Neural cell (in vitro differentiated cells): ENCODE results near the gene LRRC27. TPM values are rescaled to one million over a fixed set of nuclear protein-coding genes. Genes with fewer than 3 reads are reported as not detected.

Source experiments
- H2AFZ ChIP-seq: fragments of 200-600, 300-800 bp; sonication (generic), shearing (Covaris generic); 2 replicates; pipeline ENCODE4 v1.6.0; 2014; ENCODE audit warnings: low read depth, mild to moderate bottlenecking, antibody characterized with exemption, low read length, moderate library complexity
- H3F3A ChIP-seq: fragments of 200-600 bp; shearing (Covaris generic); 2 replicates; pipeline ENCODE4 v1.6.1; 2016; ENCODE audit warnings: mild to moderate bottlenecking, moderate library complexity, mixed read lengths, antibody characterized with exemption, low read length; ENCODE audit not compliant: insufficient read depth, poor library complexity, severe bottlenecking
- H3K27ac ChIP-seq: fragments of 200-600, 300-800 bp; sonication (generic), shearing (Covaris generic); 2 replicates; pipeline ENCODE4 v1.5.1; 2014; ENCODE audit warnings: mild to moderate bottlenecking, low read length, moderate library complexity
- H3K27me3 ChIP-seq: fragments of 300-800, 200-600 bp; sonication (generic), shearing (Covaris generic); 2 replicates; pipeline ENCODE4 v1.6.0; 2014; ENCODE audit warnings: mild to moderate bottlenecking, low read depth, low read length, moderate library complexity; ENCODE audit not compliant: insufficient read depth
- H3K36me3 ChIP-seq: fragments of 300-800, 200-600 bp; sonication (generic), shearing (Covaris generic); 2 replicates; pipeline ENCODE4 v1.5.1; 2014; ENCODE audit warnings: mild to moderate bottlenecking, antibody characterized with exemption, low read length, moderate library complexity; ENCODE audit not compliant: insufficient read depth
- H3K4me2 ChIP-seq: fragments of 300-800, 200-600 bp; sonication (generic), shearing (Covaris generic); 2 replicates; pipeline ENCODE4 v1.6.0; 2014; ENCODE audit warnings: mild to moderate bottlenecking, low read length
- H3K4me3 ChIP-seq: fragments of 300-800, 200-600 bp; sonication (generic), shearing (Covaris generic); 2 replicates; pipeline ENCODE4 v1.5.1; 2014; ENCODE audit warnings: mild to moderate bottlenecking, low read length, moderate library complexity
- H3K79me2 ChIP-seq: fragments of 200-600 bp; shearing (Covaris generic); replicated peaks from 2 replicates; pipeline ENCODE4 v1.6.0; 2014; ENCODE audit warnings: mild to moderate bottlenecking, low read length, moderate library complexity; ENCODE audit not compliant: insufficient read depth
- H3K9ac ChIP-seq: fragments of 300-800, 200-600 bp; sonication (generic), shearing (Covaris generic); 2 replicates; pipeline ENCODE4 v1.6.1; 2016; ENCODE audit warnings: mild to moderate bottlenecking, low read length, mixed read lengths
- H3K9me2 ChIP-seq: fragments of 200-600 bp; shearing (Covaris generic); 2 replicates; pipeline ENCODE4 v1.6.1; 2016; ENCODE audit warnings: mild to moderate bottlenecking, low read length, mixed read lengths; ENCODE audit not compliant: insufficient read depth
- H3K9me3 ChIP-seq: fragments of 200-600, 300-800 bp; sonication (generic), shearing (Covaris generic); 2 replicates; pipeline ENCODE4 v1.6.1; 2016; ENCODE audit warnings: mild to moderate bottlenecking, mixed run types, low read length, moderate library complexity, mixed read lengths
- H4K20me1 ChIP-seq: fragments of 200-600 bp; shearing (Covaris generic); 2 replicates; pipeline ENCODE4 v1.6.1; 2016; ENCODE audit warnings: mild to moderate bottlenecking, mixed run types; ENCODE audit not compliant: insufficient read depth
- MXI1 ChIP-seq: fragments of 450-650 bp; conservative IDR thresholded peaks from 2 replicates; pipeline ENCODE4 v1.6.1; 2014; ENCODE audit warnings: antibody characterized with exemption, mild to moderate bottlenecking; ENCODE audit not compliant: poor library complexity, severe bottlenecking
- POLR2AphosphoS5 ChIP-seq: IDR thresholded peaks from 2 replicates; pipeline ENCODE4 v1.6.1; 2012
- RAD21 ChIP-seq: fragments of 450-650 bp; conservative IDR thresholded peaks from 2 replicates; pipeline ENCODE4 v1.6.1; 2014; ENCODE audit warnings: antibody characterized with exemption, mild to moderate bottlenecking, moderate library complexity
- REST ChIP-seq: IDR thresholded peaks from 2 replicates; pipeline ENCODE4 v1.6.1; 2012; ENCODE audit warnings: borderline replicate concordance
- SMC3 ChIP-seq: fragments of 450-650 bp; conservative IDR thresholded peaks from 2 replicates; pipeline ENCODE4 v1.6.1; 2014; ENCODE audit warnings: antibody characterized with exemption, mild to moderate bottlenecking, moderate library complexity; ENCODE audit not compliant: poor library complexity
- polyA plus RNA-seq: library from polyadenylated mRNA; depleted of rRNA; stranded (reverse); fragments of >200 nt; gene quantifications from 2 replicates; pipeline ENCODE4 v1.2.3, GENCODE V29; 2014

The LRRC27 gene
- polyA plus RNA-seq, 1 donor from 2014 or later = 26.7 TPM

- H3K4me3 ChIP-seq = no peak overlapping the region
- H3K4me2 ChIP-seq = no peak overlapping the region
- no peaks in the 10 kb centered on the region for H3K79me2 ChIP-seq
- no peak for TF ChIP-seq RAD21
- TF ChIP-seq POLR2AphosphoS5 = no peak
- no peak for TF ChIP-seq REST
- H3K27me3 ChIP-seq = peaks cover 8% of the 10 kb centered on the region
- H4K20me1 ChIP-seq = no peaks in the 10 kb centered on the region
- H2AFZ ChIP-seq = no peak overlapping the region
- H3K9me3 ChIP-seq = no peaks in the 10 kb centered on the region
- no peak overlapping the region for H3K27ac ChIP-seq
- no peaks in the 10 kb centered on the region for H3K9me2 ChIP-seq
- H3K36me3 ChIP-seq = no peaks in the 10 kb centered on the region
- no peaks in the 10 kb centered on the region for H3F3A ChIP-seq
- no peak overlapping the region for H3K9ac ChIP-seq
Observed at GRCh38 chr10:132304756-132305509, 27.1 kb upstream of the LRRC27 start.

- TF ChIP-seq SMC3 (no peak), RAD21 (no peak)
- Histone ChIP-seq H3F3A (no peaks in the 10 kb centered on the region), H3K9me3 (no peaks in the 10 kb centered on the region), H3K36me3 (no peaks in the 10 kb centered on the region), H3K79me2 (no peaks in the 10 kb centered on the region), H3K4me2 (no peak overlapping the region), H3K4me3 (peak overlapping the region; percentile 74), H3K27me3 (peaks cover 8% of the 10 kb centered on the region), H2AFZ (no peak overlapping the region), H3K9ac (no peak overlapping the region), H3K9me2 (no peaks in the 10 kb centered on the region), H3K27ac (no peak overlapping the region), H4K20me1 (no peaks in the 10 kb centered on the region)
Observed at GRCh38 chr10:132305654-132306342, 26.2 kb upstream of the LRRC27 start.

GRCh38 chr10:132306343-132306685 is 25.7 kb upstream of the LRRC27 start:
- H3K36me3 ChIP-seq = no peaks in the 10 kb centered on the region
- H3K27me3 ChIP-seq = peaks cover 8% of the 10 kb centered on the region
- no peak for TF ChIP-seq POLR2AphosphoS5
- TF ChIP-seq REST = no peak
- no peak for TF ChIP-seq SMC3
- no peak for TF ChIP-seq MXI1
- H4K20me1 ChIP-seq = no peaks in the 10 kb centered on the region
- H3K79me2 ChIP-seq = no peaks in the 10 kb centered on the region
- peak overlapping the region; percentile 74 for H3K4me3 ChIP-seq
- no peaks in the 10 kb centered on the region for H3K9me3 ChIP-seq
- no peak overlapping the region for H2AFZ ChIP-seq
- H3K9ac ChIP-seq = no peak overlapping the region
- H3K4me2 ChIP-seq = no peak overlapping the region
- H3K27ac ChIP-seq = no peak overlapping the region
- H3K9me2 ChIP-seq = no peaks in the 10 kb centered on the region
- H3F3A ChIP-seq = no peaks in the 10 kb centered on the region
